Adrenal gland (tissue), 5 donors: ENCODE data around the gene KDM2A.

Experiments
- CTCF ChIP-seq, 6 experiments: fragments of 450-650 bp in 4 of 6; fragments of 200-600 bp in 2 of 6; sonication (generic) in 1 of 6; IDR thresholded peaks; 1 replicate in 5 of 6; 2 replicates in 1 of 6; pipeline versions ENCODE4 v1.5.1 to v1.8.0; 2016 to 2021; ENCODE audit warnings: antibody characterized with exemption in 6 of 6, mild to moderate bottlenecking in 2 of 6, moderate library complexity in 1 of 6
- POLR2A ChIP-seq, 2 donors: fragments of 450-650 bp; IDR thresholded peaks; one replicate each; pipeline ENCODE4 v1.6.1; 2017; ENCODE audit warnings: antibody characterized with exemption in 2 of 2, mild to moderate bottlenecking in 2 of 2, moderate library complexity in 1 of 2
- donor health status: DM: no; HTN: no; CAD: no.

- no peak for TF ChIP-seq CTCF (IDR thresholded peaks at IDR 0.05)
- no peak for TF ChIP-seq POLR2A (IDR thresholded peaks at IDR 0.05)
Measured at GRCh38 chr11:67177399-67178281, 58.6 kb downstream of the KDM2A start.
